ENCODE results near the gene DENND6B. TPM values are rescaled to one million over a fixed set of nuclear protein-coding genes. Genes with fewer than 3 reads are reported as not detected.

The DENND6B gene
- total RNA-seq, 1 donor from 2014 or later = 1.0 TPM

GRCh38 chr22:50313021-50313420 lies 13.8 kb downstream of the DENND6B start:
- no peak overlapping the region for H3K9ac ChIP-seq
- peaks cover 8% of the 10 kb centered on the region for H3K4me1 Mint-ChIP-seq

GRCh38 chr22:50312371-50312770 lies 14.4 kb downstream of the DENND6B start:
- Histone ChIP-seq H4K20me1 (ENCODE audit: low read depth) (no peaks in the 10 kb centered on the region), H3K79me2 (ENCODE audit: low read depth) (no peaks in the 10 kb centered on the region), H3K9ac (no peak overlapping the region), H3K9me3 (ENCODE audit: low read depth) (no peaks in the 10 kb centered on the region), H3K36me3 (no peaks in the 10 kb centered on the region), H3F3A (ENCODE audit: low read depth) (peaks cover 21% of the 10 kb centered on the region), H2AFZ (replicated peaks) (no peak overlapping the region), H3K4me2 (no peak overlapping the region), H3K4me1 (peaks cover 20% of the 10 kb centered on the region), H3K4me3 (no peak overlapping the region), H3K27me3 (no peaks in the 10 kb centered on the region), H3K27ac (no peak overlapping the region)
- Mint-ChIP-seq H3K27ac (no peak overlapping the region), H3K27me3 (ENCODE audit: insufficient read depth, low read depth) (peaks cover 3% of the 10 kb centered on the region), H3K4me3 (no peak overlapping the region), H3K9me3 (no peaks in the 10 kb centered on the region), H3K4me1 (peaks cover 8% of the 10 kb centered on the region), H3K36me3 (peaks cover 2% of the 10 kb centered on the region)
- TF ChIP-seq EZH2phosphoT487 (IDR thresholded peaks at IDR 0.05) (no peak), EZH2 (IDR thresholded peaks at IDR 0.05) (no peak), CTCF (IDR thresholded peaks at IDR 0.05) (no peak)
- DNase-seq (ENCODE audit: low spot score) = no peak

More at GRCh38 chr22:50313021-50313420, 13.8 kb downstream of the DENND6B start:
- H3K36me3 Mint-ChIP-seq = peaks cover 2% of the 10 kb centered on the region
- no peaks in the 10 kb centered on the region for H3K9me3 Mint-ChIP-seq
- peaks cover 3% of the 10 kb centered on the region for H3K27me3 Mint-ChIP-seq (ENCODE audit: insufficient read depth, low read depth)
- H3K36me3 ChIP-seq = no peaks in the 10 kb centered on the region
- no peak overlapping the region for H3K4me3 ChIP-seq
- no peak for TF ChIP-seq CTCF (IDR thresholded peaks at IDR 0.05)
- no peak for TF ChIP-seq EZH2phosphoT487 (IDR thresholded peaks at IDR 0.05)
- no peak for TF ChIP-seq EZH2 (IDR thresholded peaks at IDR 0.05)
- no peaks in the 10 kb centered on the region for H3K27me3 ChIP-seq
- H3K27ac Mint-ChIP-seq = no peak overlapping the region
- H3K4me3 Mint-ChIP-seq = no peak overlapping the region
- H2AFZ ChIP-seq (replicated peaks) = no peak overlapping the region
- no peaks in the 10 kb centered on the region for H4K20me1 ChIP-seq (ENCODE audit: low read depth)
- no peaks in the 10 kb centered on the region for H3K9me3 ChIP-seq (ENCODE audit: low read depth)
- peaks cover 17% of the 10 kb centered on the region for H3K4me1 ChIP-seq
- no peak for DNase-seq (ENCODE audit: low spot score)
- peaks cover 18% of the 10 kb centered on the region for H3F3A ChIP-seq (ENCODE audit: low read depth)
- no peak overlapping the region for H3K27ac ChIP-seq
- H3K79me2 ChIP-seq (ENCODE audit: low read depth) = no peaks in the 10 kb centered on the region
- H3K4me2 ChIP-seq = no peak overlapping the region

GRCh38 chr22:50311606-50312351 lies 15.0 kb downstream of the DENND6B start:
- Histone ChIP-seq H3K36me3 (no peaks in the 10 kb centered on the region), H3K9me3 (ENCODE audit: low read depth) (no peaks in the 10 kb centered on the region), H2AFZ (replicated peaks) (no peak overlapping the region), H3K79me2 (ENCODE audit: low read depth) (peaks cover 2% of the 10 kb centered on the region), H3K4me1 (peaks cover 20% of the 10 kb centered on the region), H3K4me3 (no peak overlapping the region), H3K4me2 (no peak overlapping the region), H4K20me1 (ENCODE audit: low read depth) (no peaks in the 10 kb centered on the region), H3K9ac (no peak overlapping the region), H3F3A (ENCODE audit: low read depth) (peaks cover 21% of the 10 kb centered on the region), H3K27me3 (no peaks in the 10 kb centered on the region), H3K27ac (no peak overlapping the region)
- H3K27ac Mint-ChIP-seq = no peak overlapping the region
- H3K9me3 Mint-ChIP-seq = no peaks in the 10 kb centered on the region
- H3K4me3 Mint-ChIP-seq = no peak overlapping the region
- peaks cover 3% of the 10 kb centered on the region for H3K27me3 Mint-ChIP-seq (ENCODE audit: insufficient read depth, low read depth)
- peaks cover 2% of the 10 kb centered on the region for H3K36me3 Mint-ChIP-seq
- H3K4me1 Mint-ChIP-seq = peaks cover 8% of the 10 kb centered on the region
- TF ChIP-seq EZH2 (IDR thresholded peaks at IDR 0.05) (no peak), CTCF (IDR thresholded peaks at IDR 0.05) (no peak), EZH2phosphoT487 (IDR thresholded peaks at IDR 0.05) (no peak)
- no peak for DNase-seq (ENCODE audit: low spot score)

Data from neural progenitor cell (in vitro differentiated cells).